ENCODE measurements around the gene AOAH.

Gene AOAH

DNA sequence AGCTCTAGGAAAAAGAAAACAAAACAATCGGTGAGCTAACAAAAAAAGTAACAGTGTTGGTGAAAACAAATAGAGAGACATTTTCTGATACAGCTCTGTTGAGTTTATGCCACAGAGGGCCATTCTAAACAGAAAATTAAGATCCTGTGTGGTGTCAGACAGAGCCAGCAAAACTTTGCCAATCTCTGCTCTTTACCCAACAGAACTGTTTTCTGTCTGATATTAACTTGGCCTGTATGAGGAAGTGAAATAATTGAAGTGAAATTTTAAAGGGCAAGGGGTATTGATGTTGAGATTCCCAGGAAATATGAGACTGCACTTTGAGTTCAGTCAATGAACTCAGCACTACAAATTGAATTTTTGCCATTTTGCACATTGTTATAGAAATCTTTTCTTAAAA is 101.0 kb downstream of the AOAH start:
- no peaks in the 10 kb centered on the region for H3K27me3 ChIP-seq (ENCODE audit: insufficient read depth, poor library complexity, severe bottlenecking)
- no peak overlapping the region for H3K27ac ChIP-seq (replicated peaks)
- no peak overlapping the region for H3K4me3 ChIP-seq (replicated peaks; ENCODE audit: insufficient read depth, low read length)
- no peak for DNase-seq (ENCODE audit: low read depth in 1 of 2, low spot score in 1 of 2)
- TF ChIP-seq GABPA (IDR thresholded peaks at IDR 0.05; ENCODE audit: low read depth) (no peak), POLR2AphosphoS5 (IDR thresholded peaks at IDR 0.05; ENCODE audit: low read depth) (no peak), SPI1 (IDR thresholded peaks at IDR 0.05; ENCODE audit: borderline replicate concordance, low read depth) (peak; percentile 34; the same call in 1 of the 2 replicates)
- TF ChIP-seq, protein P1, sequence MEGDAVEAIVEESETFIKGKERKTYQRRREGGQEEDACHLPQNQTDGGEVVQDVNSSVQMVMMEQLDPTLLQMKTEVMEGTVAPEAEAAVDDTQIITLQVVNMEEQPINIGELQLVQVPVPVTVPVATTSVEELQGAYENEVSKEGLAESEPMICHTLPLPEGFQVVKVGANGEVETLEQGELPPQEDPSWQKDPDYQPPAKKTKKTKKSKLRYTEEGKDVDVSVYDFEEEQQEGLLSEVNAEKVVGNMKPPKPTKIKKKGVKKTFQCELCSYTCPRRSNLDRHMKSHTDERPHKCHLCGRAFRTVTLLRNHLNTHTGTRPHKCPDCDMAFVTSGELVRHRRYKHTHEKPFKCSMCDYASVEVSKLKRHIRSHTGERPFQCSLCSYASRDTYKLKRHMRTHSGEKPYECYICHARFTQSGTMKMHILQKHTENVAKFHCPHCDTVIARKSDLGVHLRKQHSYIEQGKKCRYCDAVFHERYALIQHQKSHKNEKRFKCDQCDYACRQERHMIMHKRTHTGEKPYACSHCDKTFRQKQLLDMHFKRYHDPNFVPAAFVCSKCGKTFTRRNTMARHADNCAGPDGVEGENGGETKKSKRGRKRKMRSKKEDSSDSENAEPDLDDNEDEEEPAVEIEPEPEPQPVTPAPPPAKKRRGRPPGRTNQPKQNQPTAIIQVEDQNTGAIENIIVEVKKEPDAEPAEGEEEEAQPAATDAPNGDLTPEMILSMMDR (IDR thresholded peaks at IDR 0.05; ENCODE audit: insufficient read depth, low read length) = no peak

DNA sequence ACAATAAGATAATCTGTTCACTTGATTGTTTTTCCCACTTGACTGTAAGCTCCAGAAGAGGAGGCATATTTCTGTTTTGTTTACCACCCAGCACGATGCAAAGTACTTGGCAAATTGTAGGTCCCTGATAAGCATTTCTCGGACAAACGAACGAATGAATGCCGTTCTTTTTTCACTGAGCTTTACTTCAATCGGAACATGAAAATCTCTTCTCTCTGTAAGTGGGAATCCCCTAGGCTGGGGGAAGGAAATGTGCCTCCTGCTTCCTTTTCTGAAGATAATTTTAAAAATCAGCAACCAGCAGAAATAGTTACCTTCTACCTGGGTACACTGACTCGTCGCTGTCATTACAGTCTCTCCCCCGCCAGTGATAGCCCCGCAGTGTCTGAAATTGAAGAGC is 102.9 kb downstream of the AOAH start:
- Histone ChIP-seq H3K4me3 (replicated peaks; ENCODE audit: insufficient read depth, low read length) (no peak overlapping the region), H3K27me3 (ENCODE audit: insufficient read depth, poor library complexity, severe bottlenecking) (no peaks in the 10 kb centered on the region), H3K27ac (replicated peaks) (no peak overlapping the region)
- no peak for DNase-seq (ENCODE audit: low read depth in 1 of 2, low spot score in 1 of 2)
- TF ChIP-seq SPI1 (IDR thresholded peaks at IDR 0.05; ENCODE audit: borderline replicate concordance, low read depth) = no peak
- TF ChIP-seq, protein P1 (IDR thresholded peaks at IDR 0.05; ENCODE audit: insufficient read depth, low read length) = no peak
- no peak for TF ChIP-seq GABPA (IDR thresholded peaks at IDR 0.05; ENCODE audit: low read depth)
- TF ChIP-seq, protein P2, sequence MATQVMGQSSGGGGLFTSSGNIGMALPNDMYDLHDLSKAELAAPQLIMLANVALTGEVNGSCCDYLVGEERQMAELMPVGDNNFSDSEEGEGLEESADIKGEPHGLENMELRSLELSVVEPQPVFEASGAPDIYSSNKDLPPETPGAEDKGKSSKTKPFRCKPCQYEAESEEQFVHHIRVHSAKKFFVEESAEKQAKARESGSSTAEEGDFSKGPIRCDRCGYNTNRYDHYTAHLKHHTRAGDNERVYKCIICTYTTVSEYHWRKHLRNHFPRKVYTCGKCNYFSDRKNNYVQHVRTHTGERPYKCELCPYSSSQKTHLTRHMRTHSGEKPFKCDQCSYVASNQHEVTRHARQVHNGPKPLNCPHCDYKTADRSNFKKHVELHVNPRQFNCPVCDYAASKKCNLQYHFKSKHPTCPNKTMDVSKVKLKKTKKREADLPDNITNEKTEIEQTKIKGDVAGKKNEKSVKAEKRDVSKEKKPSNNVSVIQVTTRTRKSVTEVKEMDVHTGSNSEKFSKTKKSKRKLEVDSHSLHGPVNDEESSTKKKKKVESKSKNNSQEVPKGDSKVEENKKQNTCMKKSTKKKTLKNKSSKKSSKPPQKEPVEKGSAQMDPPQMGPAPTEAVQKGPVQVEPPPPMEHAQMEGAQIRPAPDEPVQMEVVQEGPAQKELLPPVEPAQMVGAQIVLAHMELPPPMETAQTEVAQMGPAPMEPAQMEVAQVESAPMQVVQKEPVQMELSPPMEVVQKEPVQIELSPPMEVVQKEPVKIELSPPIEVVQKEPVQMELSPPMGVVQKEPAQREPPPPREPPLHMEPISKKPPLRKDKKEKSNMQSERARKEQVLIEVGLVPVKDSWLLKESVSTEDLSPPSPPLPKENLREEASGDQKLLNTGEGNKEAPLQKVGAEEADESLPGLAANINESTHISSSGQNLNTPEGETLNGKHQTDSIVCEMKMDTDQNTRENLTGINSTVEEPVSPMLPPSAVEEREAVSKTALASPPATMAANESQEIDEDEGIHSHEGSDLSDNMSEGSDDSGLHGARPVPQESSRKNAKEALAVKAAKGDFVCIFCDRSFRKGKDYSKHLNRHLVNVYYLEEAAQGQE (IDR thresholded peaks at IDR 0.05; ENCODE audit: insufficient replicate concordance, low read depth) = no peak
- no peak for TF ChIP-seq POLR2AphosphoS5 (IDR thresholded peaks at IDR 0.05; ENCODE audit: low read depth)

DNA sequence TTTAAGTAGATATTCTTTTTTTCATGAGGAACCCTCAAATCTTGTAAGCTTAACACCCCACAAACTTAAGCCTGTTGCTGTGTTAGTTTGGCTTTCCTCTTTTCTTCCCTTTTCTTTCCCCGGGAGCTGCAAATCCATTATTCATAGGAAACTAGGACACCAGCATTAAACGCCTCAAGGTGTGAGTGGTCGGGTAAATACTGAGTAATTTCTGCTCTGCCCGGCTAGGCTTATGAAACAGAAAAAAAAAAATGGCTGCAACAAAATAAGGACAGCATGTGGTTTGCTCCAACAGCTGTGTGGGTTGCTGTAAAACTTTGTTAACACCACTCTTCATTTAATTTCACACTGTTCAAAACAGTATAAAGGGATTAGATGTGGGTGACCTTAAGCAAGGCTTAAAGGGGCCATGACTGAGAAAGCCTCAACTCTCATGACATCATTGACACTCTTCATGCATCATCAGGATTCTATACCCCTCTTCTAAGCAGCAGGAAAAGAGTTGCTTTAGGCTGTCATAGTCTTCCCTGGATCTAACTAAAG is 104.1 kb downstream of the AOAH start:
- no peaks in the 10 kb centered on the region for H3K27me3 ChIP-seq (ENCODE audit: insufficient read depth, poor library complexity, severe bottlenecking)
- H3K27ac ChIP-seq (replicated peaks) = no peak overlapping the region
- DNase-seq (ENCODE audit: low read depth in 1 of 2, low spot score in 1 of 2) = no peak
- no peak overlapping the region for H3K4me3 ChIP-seq (replicated peaks; ENCODE audit: insufficient read depth, low read length)
- TF ChIP-seq, protein P2 (IDR thresholded peaks at IDR 0.05; ENCODE audit: insufficient replicate concordance, low read depth) = no peak

DNA sequence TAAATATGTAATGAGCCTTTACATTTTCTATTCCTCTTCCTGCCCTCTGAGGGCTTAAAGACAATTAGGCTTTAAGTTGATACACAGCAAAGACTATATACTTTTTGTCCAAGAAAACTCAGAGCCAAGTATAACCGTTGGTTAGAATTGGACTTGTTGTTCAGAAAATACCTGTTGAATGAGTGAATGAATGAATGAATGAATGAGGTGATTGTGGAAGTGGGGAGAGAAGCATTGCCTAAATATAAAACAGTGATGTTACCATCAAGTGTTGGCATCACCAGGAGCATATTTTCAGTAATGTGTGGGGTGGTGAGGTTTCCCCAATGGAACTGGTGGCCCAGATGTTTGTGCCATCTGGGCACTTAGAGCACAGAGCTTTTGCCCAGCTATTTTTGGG is 106.9 kb downstream of the AOAH start:
- TF ChIP-seq, protein P2 (IDR thresholded peaks at IDR 0.05; ENCODE audit: insufficient replicate concordance, low read depth) = no peak
- TF ChIP-seq POLR2AphosphoS5 (IDR thresholded peaks at IDR 0.05; ENCODE audit: low read depth) (no peak), GABPA (IDR thresholded peaks at IDR 0.05; ENCODE audit: low read depth) (no peak), SPI1 (IDR thresholded peaks at IDR 0.05; ENCODE audit: borderline replicate concordance, low read depth) (no peak)
- TF ChIP-seq, protein P1 (IDR thresholded peaks at IDR 0.05; ENCODE audit: insufficient read depth, low read length) = no peak
- no peak for DNase-seq (ENCODE audit: low read depth in 1 of 2, low spot score in 1 of 2)
- Histone ChIP-seq H3K27ac (replicated peaks) (no peak overlapping the region), H3K4me3 (replicated peaks; ENCODE audit: insufficient read depth, low read length) (no peak overlapping the region), H3K27me3 (ENCODE audit: insufficient read depth, poor library complexity, severe bottlenecking) (no peaks in the 10 kb centered on the region)
